SU-DHL-6 (cell line): ENCODE results near the gene TSKU.
"Not testable (repeated sequence)": the region's sequence is repeated elsewhere in the genome, so short reads cannot be mapped to it uniquely, and the experiment has no call there.

Experiments
- CTCF ChIP-seq: fragments of 200-600 bp; sonication (generic); IDR thresholded peaks from one replicate; pipeline ENCODE4 v1.5.1; 2017; ENCODE audit warnings: antibody characterized with exemption, mild to moderate bottlenecking, low read length, moderate library complexity; ENCODE audit not compliant: insufficient read depth, poor library complexity, severe bottlenecking
- EZH2phosphoT487 ChIP-seq: fragments of 200-600 bp; sonication (generic), shearing (Covaris generic); conservative IDR thresholded peaks from 2 replicates; pipeline ENCODE4 v1.6.1; 2018; ENCODE audit warnings: mild to moderate bottlenecking, antibody characterized with exemption, low read length, moderate library complexity, mixed read lengths

- TF ChIP-seq CTCF, EZH2phosphoT487: not testable (repeated sequence)
These were observed 43.4 kb downstream of the TSKU start for GRCh38 chr11:76826508-76826907.
